ENCODE measurements around the gene CACNB2. TPM values are rescaled to one million over a fixed set of nuclear protein-coding genes. Genes with fewer than 3 reads are reported as not detected.

CACNB2 gene
- total RNA-seq, 2 donors from 2014 or later: 4.5 to 56.7 TPM

GRCh38 chr10:18321371-18321770 lies 181.1 kb downstream of the CACNB2 start:
- ATAC-seq (ENCODE audit: insufficient number of reproducible peaks, low FRiP score, low read depth): no peak

DNA sequence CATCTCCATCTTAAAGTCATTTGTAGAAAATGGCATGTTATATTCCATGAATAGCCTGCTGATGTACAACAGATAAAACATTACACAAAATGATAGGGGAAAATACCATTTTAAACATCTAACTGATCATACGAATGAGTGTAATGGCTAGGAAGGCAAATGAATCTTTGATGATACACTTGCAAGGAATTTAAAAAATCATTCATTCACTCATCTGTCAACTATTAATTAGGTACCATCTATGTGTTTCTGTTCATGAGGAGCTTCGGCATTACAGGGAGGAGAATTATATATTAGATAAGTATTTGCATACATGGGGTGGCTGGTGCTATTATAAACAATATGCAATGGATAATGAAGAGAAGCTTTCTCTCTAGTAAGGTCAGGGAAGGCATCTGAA lies 183.7 kb downstream of the CACNB2 start:
- DNase-seq (ENCODE audit: low spot score): no peak
- no peak for ATAC-seq (ENCODE audit: insufficient number of reproducible peaks, low FRiP score, low read depth)
- TF ChIP-seq, protein P1, sequence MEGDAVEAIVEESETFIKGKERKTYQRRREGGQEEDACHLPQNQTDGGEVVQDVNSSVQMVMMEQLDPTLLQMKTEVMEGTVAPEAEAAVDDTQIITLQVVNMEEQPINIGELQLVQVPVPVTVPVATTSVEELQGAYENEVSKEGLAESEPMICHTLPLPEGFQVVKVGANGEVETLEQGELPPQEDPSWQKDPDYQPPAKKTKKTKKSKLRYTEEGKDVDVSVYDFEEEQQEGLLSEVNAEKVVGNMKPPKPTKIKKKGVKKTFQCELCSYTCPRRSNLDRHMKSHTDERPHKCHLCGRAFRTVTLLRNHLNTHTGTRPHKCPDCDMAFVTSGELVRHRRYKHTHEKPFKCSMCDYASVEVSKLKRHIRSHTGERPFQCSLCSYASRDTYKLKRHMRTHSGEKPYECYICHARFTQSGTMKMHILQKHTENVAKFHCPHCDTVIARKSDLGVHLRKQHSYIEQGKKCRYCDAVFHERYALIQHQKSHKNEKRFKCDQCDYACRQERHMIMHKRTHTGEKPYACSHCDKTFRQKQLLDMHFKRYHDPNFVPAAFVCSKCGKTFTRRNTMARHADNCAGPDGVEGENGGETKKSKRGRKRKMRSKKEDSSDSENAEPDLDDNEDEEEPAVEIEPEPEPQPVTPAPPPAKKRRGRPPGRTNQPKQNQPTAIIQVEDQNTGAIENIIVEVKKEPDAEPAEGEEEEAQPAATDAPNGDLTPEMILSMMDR (IDR thresholded peaks at IDR 0.05): no peak
- Histone ChIP-seq H3K9me3 (no peaks in the 10 kb centered on the region), H3K4me1 (ENCODE audit: control insufficient read depth in 1 of 2, low read depth in 2 of 2) (peaks cover 0 to 13% of the 10 kb centered on the region in 2 donors), H3K27ac (no peak overlapping the region), H3K4me3 (no peak overlapping the region), H3K36me3 (no peaks in the 10 kb centered on the region), H3K27me3 (replicated peaks; ENCODE audit: insufficient read depth) (no peaks in the 10 kb centered on the region)

More at GRCh38 chr10:18321371-18321770, 181.1 kb downstream of the CACNB2 start:
- Histone ChIP-seq H3K4me1 (ENCODE audit: control insufficient read depth in 1 of 2, low read depth in 2 of 2) (peaks cover 0 to 10% of the 10 kb centered on the region in 2 donors), H3K27me3 (replicated peaks; ENCODE audit: insufficient read depth) (no peaks in the 10 kb centered on the region), H3K27ac (no peak overlapping the region), H3K4me3 (no peak overlapping the region), H3K36me3 (no peaks in the 10 kb centered on the region), H3K9me3 (no peaks in the 10 kb centered on the region)
- TF ChIP-seq, protein P1 (IDR thresholded peaks at IDR 0.05): no peak
- no peak for DNase-seq (ENCODE audit: low spot score)

- Histone ChIP-seq H3K4me3 (no peak overlapping the region), H3K27ac (peak overlapping the region in 1 of 2 donors; percentile 15), H3K9me3 (no peaks in the 10 kb centered on the region), H3K36me3 (no peaks in the 10 kb centered on the region), H3K4me1 (ENCODE audit: control insufficient read depth in 1 of 2, low read depth in 2 of 2) (peaks cover 0 to 13% of the 10 kb centered on the region in 2 donors), H3K27me3 (replicated peaks; ENCODE audit: insufficient read depth) (no peaks in the 10 kb centered on the region)
- TF ChIP-seq, protein P1 (IDR thresholded peaks at IDR 0.05): no peak
- DNase-seq (ENCODE audit: low spot score) (no peak), ATAC-seq (ENCODE audit: insufficient number of reproducible peaks, low FRiP score, low read depth) (no peak)
These were observed 185.2 kb downstream of the CACNB2 start for GRCh38 chr10:18325410-18325809.

DNA sequence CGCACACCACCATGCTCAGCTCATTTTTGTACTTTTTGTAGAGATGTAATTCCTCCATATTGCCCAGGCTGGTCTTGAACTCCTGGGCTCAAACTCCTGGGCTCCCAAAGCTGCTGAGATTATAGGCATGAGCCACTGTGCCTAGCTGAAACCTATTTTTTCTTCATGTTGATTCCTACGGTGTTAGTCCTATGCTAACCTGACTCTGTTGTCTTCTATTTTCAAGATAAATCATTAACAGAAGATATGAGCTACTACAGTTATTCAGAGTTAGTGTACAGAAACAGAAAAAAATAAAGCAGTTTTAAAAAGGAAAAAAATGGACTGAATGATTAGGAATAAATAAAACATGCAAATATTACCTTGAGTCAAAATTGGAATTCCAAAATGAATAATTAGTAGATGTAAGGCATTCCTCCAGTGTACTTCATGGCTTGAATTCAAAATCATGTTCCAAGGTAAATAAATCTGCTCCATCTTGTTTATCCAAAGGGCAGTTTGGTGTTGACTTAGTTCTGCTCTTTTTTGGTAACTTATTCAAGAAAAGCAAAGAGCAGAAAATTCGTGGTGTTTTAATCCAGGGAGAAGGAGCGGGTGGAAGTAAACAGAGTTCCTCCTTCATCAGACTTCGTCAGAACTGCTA lies 185.8 kb downstream of the CACNB2 start:
- no peak for DNase-seq (ENCODE audit: low spot score)
- Histone ChIP-seq H3K27me3 (replicated peaks; ENCODE audit: insufficient read depth) (no peaks in the 10 kb centered on the region), H3K9me3 (no peaks in the 10 kb centered on the region), H3K4me1 (ENCODE audit: control insufficient read depth in 1 of 2, low read depth in 2 of 2) (peaks cover 0 to 13% of the 10 kb centered on the region in 2 donors), H3K4me3 (peak overlapping the region; percentile 19), H3K36me3 (no peaks in the 10 kb centered on the region), H3K27ac (peak overlapping the region; percentile 18 to 44)
- TF ChIP-seq, protein P1 (IDR thresholded peaks at IDR 0.05): no peak
- ATAC-seq (ENCODE audit: insufficient number of reproducible peaks, low FRiP score, low read depth): no peak

DNA sequence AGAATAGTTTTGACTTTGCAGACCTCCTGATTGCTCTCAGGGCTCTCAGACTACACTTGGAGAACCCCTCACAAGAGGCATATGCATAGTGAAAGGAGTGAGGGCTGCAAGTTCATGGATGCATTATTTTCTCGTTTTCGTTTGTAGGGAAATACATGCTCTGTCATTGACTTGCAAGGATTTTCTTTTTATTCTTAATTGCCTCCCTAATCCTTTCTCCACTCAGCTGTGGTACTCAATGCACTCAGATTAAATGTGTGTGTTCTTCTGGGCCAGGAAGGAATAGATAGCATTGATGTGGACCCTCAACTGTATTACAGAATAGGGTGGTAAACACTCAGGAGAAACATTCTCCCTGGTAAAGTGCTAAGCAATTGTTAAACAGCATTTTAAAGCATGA lies 188.7 kb downstream of the CACNB2 start:
- Histone ChIP-seq H3K4me3 (no peak overlapping the region), H3K27me3 (replicated peaks; ENCODE audit: insufficient read depth) (no peaks in the 10 kb centered on the region), H3K36me3 (no peaks in the 10 kb centered on the region), H3K4me1 (ENCODE audit: control insufficient read depth in 1 of 2, low read depth in 2 of 2) (peaks cover 0 to 29% of the 10 kb centered on the region in 2 donors), H3K27ac (no peak overlapping the region), H3K9me3 (no peaks in the 10 kb centered on the region)
- DNase-seq (ENCODE audit: low spot score) (no peak), ATAC-seq (ENCODE audit: insufficient number of reproducible peaks, low FRiP score, low read depth) (no peak)
- TF ChIP-seq, protein P1 (IDR thresholded peaks at IDR 0.05): no peak
